GM18511 (cell line): ENCODE results near the gene TMEM120B.
A peak's percentile ranks its signal among the peaks of the same experiment; 100 is the strongest.
"Not testable (repeated sequence)": the region's sequence is repeated elsewhere in the genome, so short reads cannot be mapped to it uniquely, and the experiment has no call there.

Experiments
- ATAC-seq: cut with Tn5 transposase; IDR thresholded peaks from one replicate; pipeline ENCODE4 v1.9.1; 2021; ENCODE audit warnings: mild to moderate bottlenecking, moderate library complexity; ENCODE audit not compliant: unreplicated experiment

Gene TMEM120B

GRCh38 chr12:121740847-121741246 lies 28.3 kb downstream of the TMEM120B start:
- no peak for ATAC-seq

- no peak for ATAC-seq
Measured at GRCh38 chr12:121741743-121742142, 29.2 kb downstream of the TMEM120B start.

GRCh38 chr12:121745545-121745944 lies 33.0 kb downstream of the TMEM120B start:
- not testable (repeated sequence) for ATAC-seq

GRCh38 chr12:121748218-121748570 lies 35.6 kb downstream of the TMEM120B start:
- no peak for ATAC-seq

GRCh38 chr12:121748571-121749265 lies 36.2 kb downstream of the TMEM120B start:
- ATAC-seq, result peak; percentile 64

- no peak for ATAC-seq
Measured at GRCh38 chr12:121749267-121749666, 36.7 kb downstream of the TMEM120B start.

- ATAC-seq, result no peak
Measured at GRCh38 chr12:121750507-121750955, 38.0 kb downstream of the TMEM120B start.

GRCh38 chr12:121751034-121751433 lies 38.5 kb downstream of the TMEM120B start:
- ATAC-seq, result no peak

- no peak for ATAC-seq
Measured at GRCh38 chr12:121751749-121752351, 39.3 kb downstream of the TMEM120B start.

GRCh38 chr12:121753844-121754264 lies 41.3 kb downstream of the TMEM120B start:
- no peak for ATAC-seq

GRCh38 chr12:121754836-121755235 lies 42.3 kb downstream of the TMEM120B start:
- ATAC-seq, result no peak

- no peak for ATAC-seq
Measured at GRCh38 chr12:121755591-121755990, 43.0 kb downstream of the TMEM120B start.

- ATAC-seq, result not testable (repeated sequence)
Measured at GRCh38 chr12:121758536-121758935, 46.0 kb downstream of the TMEM120B start.

GRCh38 chr12:121762269-121762668 lies 49.7 kb downstream of the TMEM120B start:
- ATAC-seq, result no peak

GRCh38 chr12:121764808-121765207 lies 52.3 kb downstream of the TMEM120B start:
- no peak for ATAC-seq

- ATAC-seq, result no peak
Measured at GRCh38 chr12:121765573-121765972, 53.0 kb downstream of the TMEM120B start.

- ATAC-seq, result no peak
Measured at GRCh38 chr12:121766290-121767039, 53.9 kb downstream of the TMEM120B start.

GRCh38 chr12:121767525-121768016 lies 55.0 kb downstream of the TMEM120B start:
- ATAC-seq, result no peak

GRCh38 chr12:121769297-121769830 lies 56.8 kb downstream of the TMEM120B start:
- no peak for ATAC-seq

- no peak for ATAC-seq
Measured at GRCh38 chr12:121769831-121770301, 57.3 kb downstream of the TMEM120B start.

- ATAC-seq, result no peak
Measured at GRCh38 chr12:121770388-121770787, 57.8 kb downstream of the TMEM120B start.
